HL-60 (cell line): ENCODE measurements around the gene CFAP54.

Source experiments
- DNase-seq, 2 experiments: peaks; one replicate each; pipeline ENCODE4 v3.0.0-alpha.2; 2010 to 2020; ENCODE audit warnings: low read depth in 1 of 2, low spot score in 1 of 2
- H3K27ac ChIP-seq: fragments of 250-450 bp; sonication (Bioruptor Pico); replicated peaks from 2 replicates; pipeline ENCODE4 v1.5.1; 2020; ENCODE audit warnings: mild to moderate bottlenecking, moderate library complexity
- H3K27me3 ChIP-seq: fragments of 250-450 bp; sonication (Bioruptor Pico); 2 replicates; pipeline ENCODE4 v1.5.1; 2021; ENCODE audit warnings: mild to moderate bottlenecking, moderate library complexity; ENCODE audit not compliant: insufficient read depth, poor library complexity, severe bottlenecking
- H3K4me3 ChIP-seq: replicated peaks from 2 replicates; pipeline ENCODE4 v1.5.1; 2011; ENCODE audit warnings: mild to moderate bottlenecking, control low read depth, low read length; ENCODE audit not compliant: insufficient read depth
- GABPA ChIP-seq: IDR thresholded peaks from 2 replicates; pipeline ENCODE4 v1.6.1; 2012; ENCODE audit warnings: low read depth
- POLR2AphosphoS5 ChIP-seq: IDR thresholded peaks from 2 replicates; pipeline ENCODE4 v1.6.1; 2012; ENCODE audit warnings: low read depth
- SPI1 ChIP-seq: IDR thresholded peaks from 2 replicates; pipeline ENCODE4 v1.6.1; 2012; ENCODE audit warnings: low read depth, mild to moderate bottlenecking, borderline replicate concordance
- TF ChIP-seq, protein P1 (sequence below): IDR thresholded peaks from 2 replicates; pipeline ENCODE4 v1.6.1; 2012; ENCODE audit warnings: low read depth; ENCODE audit not compliant: insufficient replicate concordance
- TF ChIP-seq, protein P2 (sequence below): IDR thresholded peaks from one replicate; pipeline ENCODE4 v1.5.1; 2011; ENCODE audit warnings: low read length, control low read depth, inconsistent platforms; ENCODE audit not compliant: insufficient read depth

CFAP54 gene

DNA sequence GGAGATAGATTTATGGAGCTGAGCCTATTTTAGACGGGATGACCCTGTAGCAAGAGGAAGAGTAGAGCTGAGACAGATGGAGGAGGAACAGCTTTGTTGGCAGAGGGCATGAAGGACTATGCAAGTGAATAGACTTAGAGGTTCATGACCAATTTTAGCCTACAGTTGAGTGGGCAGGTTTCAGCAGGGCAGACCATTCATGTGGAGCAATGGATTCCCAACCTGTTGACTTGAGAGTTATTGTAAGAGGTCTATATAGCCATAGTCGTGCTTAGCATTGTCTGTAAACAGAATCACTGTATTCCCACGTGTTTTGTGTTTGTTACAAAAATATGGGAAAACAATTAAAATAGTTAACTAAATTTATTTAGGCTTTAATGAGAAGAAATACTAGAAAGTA is 116.8 kb downstream of the CFAP54 start:
- H3K4me3 ChIP-seq, result no peak overlapping the region
- TF ChIP-seq, protein P1, sequence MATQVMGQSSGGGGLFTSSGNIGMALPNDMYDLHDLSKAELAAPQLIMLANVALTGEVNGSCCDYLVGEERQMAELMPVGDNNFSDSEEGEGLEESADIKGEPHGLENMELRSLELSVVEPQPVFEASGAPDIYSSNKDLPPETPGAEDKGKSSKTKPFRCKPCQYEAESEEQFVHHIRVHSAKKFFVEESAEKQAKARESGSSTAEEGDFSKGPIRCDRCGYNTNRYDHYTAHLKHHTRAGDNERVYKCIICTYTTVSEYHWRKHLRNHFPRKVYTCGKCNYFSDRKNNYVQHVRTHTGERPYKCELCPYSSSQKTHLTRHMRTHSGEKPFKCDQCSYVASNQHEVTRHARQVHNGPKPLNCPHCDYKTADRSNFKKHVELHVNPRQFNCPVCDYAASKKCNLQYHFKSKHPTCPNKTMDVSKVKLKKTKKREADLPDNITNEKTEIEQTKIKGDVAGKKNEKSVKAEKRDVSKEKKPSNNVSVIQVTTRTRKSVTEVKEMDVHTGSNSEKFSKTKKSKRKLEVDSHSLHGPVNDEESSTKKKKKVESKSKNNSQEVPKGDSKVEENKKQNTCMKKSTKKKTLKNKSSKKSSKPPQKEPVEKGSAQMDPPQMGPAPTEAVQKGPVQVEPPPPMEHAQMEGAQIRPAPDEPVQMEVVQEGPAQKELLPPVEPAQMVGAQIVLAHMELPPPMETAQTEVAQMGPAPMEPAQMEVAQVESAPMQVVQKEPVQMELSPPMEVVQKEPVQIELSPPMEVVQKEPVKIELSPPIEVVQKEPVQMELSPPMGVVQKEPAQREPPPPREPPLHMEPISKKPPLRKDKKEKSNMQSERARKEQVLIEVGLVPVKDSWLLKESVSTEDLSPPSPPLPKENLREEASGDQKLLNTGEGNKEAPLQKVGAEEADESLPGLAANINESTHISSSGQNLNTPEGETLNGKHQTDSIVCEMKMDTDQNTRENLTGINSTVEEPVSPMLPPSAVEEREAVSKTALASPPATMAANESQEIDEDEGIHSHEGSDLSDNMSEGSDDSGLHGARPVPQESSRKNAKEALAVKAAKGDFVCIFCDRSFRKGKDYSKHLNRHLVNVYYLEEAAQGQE, result no peak
- TF ChIP-seq SPI1 (no peak), POLR2AphosphoS5 (no peak), GABPA (no peak)
- TF ChIP-seq, protein P2, sequence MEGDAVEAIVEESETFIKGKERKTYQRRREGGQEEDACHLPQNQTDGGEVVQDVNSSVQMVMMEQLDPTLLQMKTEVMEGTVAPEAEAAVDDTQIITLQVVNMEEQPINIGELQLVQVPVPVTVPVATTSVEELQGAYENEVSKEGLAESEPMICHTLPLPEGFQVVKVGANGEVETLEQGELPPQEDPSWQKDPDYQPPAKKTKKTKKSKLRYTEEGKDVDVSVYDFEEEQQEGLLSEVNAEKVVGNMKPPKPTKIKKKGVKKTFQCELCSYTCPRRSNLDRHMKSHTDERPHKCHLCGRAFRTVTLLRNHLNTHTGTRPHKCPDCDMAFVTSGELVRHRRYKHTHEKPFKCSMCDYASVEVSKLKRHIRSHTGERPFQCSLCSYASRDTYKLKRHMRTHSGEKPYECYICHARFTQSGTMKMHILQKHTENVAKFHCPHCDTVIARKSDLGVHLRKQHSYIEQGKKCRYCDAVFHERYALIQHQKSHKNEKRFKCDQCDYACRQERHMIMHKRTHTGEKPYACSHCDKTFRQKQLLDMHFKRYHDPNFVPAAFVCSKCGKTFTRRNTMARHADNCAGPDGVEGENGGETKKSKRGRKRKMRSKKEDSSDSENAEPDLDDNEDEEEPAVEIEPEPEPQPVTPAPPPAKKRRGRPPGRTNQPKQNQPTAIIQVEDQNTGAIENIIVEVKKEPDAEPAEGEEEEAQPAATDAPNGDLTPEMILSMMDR, result no peak
- H3K27ac ChIP-seq, result no peak overlapping the region
- H3K27me3 ChIP-seq, result no peaks in the 10 kb centered on the region
- DNase-seq, result no peak

DNA sequence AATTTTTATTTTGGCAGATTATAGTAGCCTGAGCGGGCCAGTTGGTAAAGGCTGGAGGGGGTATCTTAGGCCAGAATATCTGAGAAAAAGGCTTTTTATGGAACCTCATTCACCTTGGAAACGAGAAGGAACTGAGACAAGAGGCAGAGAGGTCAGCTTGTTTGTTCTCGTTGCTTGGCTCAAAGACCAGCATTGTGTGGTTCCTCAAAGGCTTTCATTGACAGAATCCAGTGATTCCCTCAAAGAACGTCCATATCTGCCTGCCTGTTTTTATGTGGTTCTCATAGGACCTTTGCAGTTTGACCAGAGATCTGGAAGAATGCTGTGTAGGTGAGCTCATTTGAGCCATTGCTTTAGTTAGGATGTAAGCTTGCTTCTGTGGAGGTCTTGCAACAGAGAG is 117.3 kb downstream of the CFAP54 start:
- Histone ChIP-seq H3K27me3 (no peaks in the 10 kb centered on the region), H3K4me3 (no peak overlapping the region), H3K27ac (no peak overlapping the region)
- TF ChIP-seq SPI1, result no peak
- TF ChIP-seq, protein P1, result no peak
- TF ChIP-seq, protein P2, result no peak
- TF ChIP-seq POLR2AphosphoS5, result no peak
- no peak for TF ChIP-seq GABPA
- DNase-seq, result no peak

DNA sequence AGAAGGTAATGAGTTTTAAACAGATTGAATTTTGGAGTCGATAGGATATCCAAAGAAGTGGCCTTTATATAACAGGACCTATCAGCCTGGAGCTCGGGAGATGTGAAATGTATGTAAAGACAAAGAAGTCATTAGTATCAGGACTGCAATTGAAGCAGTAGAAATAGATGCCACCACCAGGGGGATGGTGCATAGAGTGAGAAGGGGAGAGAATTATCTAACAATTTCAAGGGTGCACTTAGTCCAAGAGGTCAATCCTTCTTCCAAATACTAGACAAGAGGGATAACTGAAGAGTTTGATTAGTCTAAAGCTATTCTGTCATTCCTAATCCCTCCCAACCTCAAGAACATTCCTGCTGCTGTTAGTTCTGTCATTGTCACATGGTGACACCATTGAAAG is 127.8 kb downstream of the CFAP54 start:
- H3K27me3 ChIP-seq, result no peaks in the 10 kb centered on the region
- DNase-seq, result no peak
- H3K4me3 ChIP-seq, result no peak overlapping the region
- no peak overlapping the region for H3K27ac ChIP-seq
- TF ChIP-seq SPI1, result no peak
- TF ChIP-seq GABPA, result no peak
- TF ChIP-seq, protein P1, result no peak
- TF ChIP-seq, protein P2, result no peak
- TF ChIP-seq POLR2AphosphoS5, result no peak
